Measurements from ENCODE around the gene HINT2.

The HINT2 gene
- total RNA-seq = 1.7 to 2.7 reads per million in 2 donors

GRCh38 chr9:35814841-35815543 is at the start of gene HINT2:
TSS of gene HINT2 (minus strand) at chr9:35815042. CDS start at chr9:35814979, 63 bp downstream.
- DNase-seq = peak; percentile 94

GRCh38 chr9:35863583-35863982 is 48.7 kb upstream of the HINT2 start:
- no peak for DNase-seq

DNA sequence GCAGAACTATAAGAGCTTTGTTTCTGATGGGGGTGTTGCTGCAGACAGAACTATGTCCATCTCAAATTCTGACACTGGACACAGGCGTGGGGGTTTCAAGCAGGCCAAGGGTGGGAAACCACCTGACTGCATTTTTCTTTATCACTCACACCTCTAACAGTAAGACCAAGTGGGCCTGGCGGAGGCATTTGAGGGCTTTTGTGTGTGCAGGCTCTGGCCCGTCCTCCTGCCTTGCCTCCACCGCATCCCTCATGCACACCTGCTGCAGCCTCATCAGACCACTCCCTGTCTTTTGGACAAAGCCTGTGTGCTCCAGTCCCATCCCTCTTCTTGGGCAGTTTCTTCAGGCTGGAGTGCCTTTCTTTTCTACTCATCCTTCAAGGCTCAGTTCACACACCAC is 47.5 kb upstream of the HINT2 start:
- no peak for DNase-seq

GRCh38 chr9:35861161-35861897 is 46.5 kb upstream of the HINT2 start:
- no peak for DNase-seq

- no peak for DNase-seq
Observed at GRCh38 chr9:35859990-35860339, 45.1 kb upstream of the HINT2 start.

- no peak for DNase-seq
Observed at GRCh38 chr9:35859310-35859989, 44.6 kb upstream of the HINT2 start.

- DNase-seq = no peak
Observed at GRCh38 chr9:35858458-35858857, 43.6 kb upstream of the HINT2 start.

GRCh38 chr9:35856882-35857281 is 42.0 kb upstream of the HINT2 start:
- no peak for DNase-seq

GRCh38 chr9:35856206-35856605 is 41.4 kb upstream of the HINT2 start:
- no peak for DNase-seq

GRCh38 chr9:35854091-35854762 is 39.4 kb upstream of the HINT2 start:
- no peak for DNase-seq

GRCh38 chr9:35852876-35853865 is 38.3 kb upstream of the HINT2 start:
- DNase-seq = no peak

DNA sequence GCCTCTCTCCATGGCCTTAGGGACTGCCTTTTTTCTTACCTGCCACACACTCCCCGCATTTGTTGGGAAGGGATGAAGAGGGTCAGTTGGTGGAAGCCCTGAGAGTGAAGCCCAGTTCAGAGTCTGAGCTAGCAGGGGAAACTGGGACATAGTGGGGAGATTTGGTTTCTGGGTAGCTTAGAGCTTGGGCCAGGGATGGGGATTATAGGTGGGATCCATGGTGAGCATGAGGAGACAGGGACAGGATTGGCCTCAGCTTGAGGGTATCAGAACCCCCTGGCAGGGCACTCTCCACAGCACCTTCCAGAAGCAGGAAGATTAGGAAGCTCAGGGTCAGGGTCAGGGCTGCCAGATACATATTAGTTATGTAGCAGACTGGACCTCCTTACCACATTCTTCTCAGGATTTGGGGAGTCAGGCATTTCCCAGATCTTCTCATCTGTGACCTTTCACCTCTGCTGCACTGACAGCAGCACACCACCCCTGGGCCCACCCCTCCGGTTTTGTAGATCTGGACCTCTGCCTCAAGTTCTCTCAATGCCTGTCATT is 37.5 kb upstream of the HINT2 start:
- DNase-seq = no peak

- no peak for DNase-seq
Observed at GRCh38 chr9:35847792-35848572, 33.1 kb upstream of the HINT2 start.

DNA sequence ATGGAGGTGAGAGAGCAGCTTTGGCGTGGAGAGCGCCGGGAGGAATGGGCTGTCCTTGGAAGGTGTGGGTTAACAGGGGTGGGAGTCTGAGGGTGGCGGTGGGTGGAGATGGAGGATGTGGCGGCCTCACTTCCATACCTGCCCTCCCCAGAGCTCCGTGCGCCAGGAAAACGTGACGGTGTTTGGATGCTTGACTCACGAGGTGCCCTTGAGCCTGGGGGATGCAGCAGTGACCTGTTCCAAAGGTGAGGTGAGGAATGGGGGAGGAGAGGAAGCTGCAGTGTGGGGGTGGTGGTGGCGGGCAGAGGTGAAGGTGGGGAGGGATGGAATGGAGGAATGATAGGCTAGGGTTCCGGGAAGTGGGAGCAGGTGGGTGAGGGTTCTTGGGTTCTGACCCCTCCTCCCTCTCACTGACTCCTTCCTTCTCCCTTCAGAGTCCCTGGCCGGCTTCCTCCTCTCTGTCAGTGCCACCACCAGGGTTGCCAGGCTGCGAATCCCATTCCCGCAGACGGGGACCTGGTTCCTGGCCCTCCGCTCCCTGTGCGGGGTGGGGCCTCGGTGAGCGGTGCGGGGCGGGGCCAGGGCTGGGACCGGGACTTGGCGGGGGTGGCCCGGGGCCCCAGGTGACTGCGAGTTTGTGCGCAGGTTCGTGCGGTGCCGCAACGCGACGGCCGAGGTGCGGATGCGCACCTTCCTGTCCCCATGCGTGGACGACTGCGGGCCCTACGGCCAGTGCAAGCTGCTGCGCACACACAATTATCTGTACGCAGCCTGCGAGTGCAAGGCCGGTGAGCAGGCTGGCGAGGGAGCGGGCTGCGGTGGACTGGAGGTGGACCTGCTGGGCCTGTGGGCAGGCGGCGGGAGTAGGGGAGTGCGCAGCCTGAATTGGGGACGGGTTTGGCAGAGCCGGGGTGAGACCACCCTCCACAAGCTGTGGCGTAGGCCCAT is 31.3 kb upstream of the HINT2 start:
- DNase-seq = no peak

DNA sequence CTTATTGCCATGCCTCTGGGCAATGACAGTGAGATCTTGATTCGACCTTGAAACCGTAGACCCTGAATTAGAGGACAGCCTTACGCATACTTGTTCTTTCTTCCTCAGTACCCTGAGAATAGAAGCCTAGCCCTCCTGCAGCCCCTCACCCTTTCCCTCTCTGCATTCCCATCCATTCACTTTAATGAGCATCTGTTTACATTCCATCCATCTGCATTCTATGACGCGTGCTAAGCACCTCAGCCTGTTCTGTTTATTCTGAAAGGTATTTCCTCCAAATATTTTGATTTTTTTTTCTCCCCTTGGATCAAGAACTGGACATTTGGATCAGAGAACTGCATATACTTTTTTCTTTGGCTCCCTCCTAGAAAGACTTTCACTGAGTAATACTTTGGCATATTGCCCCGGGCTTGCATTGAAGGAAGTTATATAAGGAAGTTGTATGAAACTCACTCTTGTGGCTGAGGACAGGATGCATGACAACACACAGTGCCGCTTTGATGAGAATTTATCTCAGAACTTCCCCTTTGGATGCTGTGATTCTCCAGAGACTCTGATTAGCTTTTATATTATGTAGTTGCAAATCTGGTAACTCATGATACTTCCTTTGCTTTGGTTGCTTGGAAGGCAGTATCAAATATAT is 29.9 kb upstream of the HINT2 start:
- DNase-seq = peak; percentile 12

DNA sequence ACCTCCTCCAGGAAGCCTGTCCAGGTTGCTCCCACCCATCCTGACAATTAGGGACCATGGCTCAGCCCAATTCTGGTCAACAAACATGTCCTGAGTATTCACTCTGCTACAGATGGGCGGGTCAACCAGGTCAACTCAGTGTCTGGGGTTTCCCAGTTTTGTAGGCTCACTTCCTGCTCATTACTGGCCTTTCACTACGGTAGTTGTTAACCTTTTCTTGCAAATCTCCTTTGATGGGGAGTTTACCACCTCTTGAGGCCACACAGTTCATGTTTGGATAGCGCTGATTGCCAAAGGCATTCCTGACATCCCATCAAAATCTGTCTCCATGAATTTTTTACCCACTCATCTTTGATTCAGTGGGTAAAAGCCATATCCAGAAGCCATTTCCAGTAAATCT is 28.0 kb upstream of the HINT2 start:
- DNase-seq = no peak

DNA sequence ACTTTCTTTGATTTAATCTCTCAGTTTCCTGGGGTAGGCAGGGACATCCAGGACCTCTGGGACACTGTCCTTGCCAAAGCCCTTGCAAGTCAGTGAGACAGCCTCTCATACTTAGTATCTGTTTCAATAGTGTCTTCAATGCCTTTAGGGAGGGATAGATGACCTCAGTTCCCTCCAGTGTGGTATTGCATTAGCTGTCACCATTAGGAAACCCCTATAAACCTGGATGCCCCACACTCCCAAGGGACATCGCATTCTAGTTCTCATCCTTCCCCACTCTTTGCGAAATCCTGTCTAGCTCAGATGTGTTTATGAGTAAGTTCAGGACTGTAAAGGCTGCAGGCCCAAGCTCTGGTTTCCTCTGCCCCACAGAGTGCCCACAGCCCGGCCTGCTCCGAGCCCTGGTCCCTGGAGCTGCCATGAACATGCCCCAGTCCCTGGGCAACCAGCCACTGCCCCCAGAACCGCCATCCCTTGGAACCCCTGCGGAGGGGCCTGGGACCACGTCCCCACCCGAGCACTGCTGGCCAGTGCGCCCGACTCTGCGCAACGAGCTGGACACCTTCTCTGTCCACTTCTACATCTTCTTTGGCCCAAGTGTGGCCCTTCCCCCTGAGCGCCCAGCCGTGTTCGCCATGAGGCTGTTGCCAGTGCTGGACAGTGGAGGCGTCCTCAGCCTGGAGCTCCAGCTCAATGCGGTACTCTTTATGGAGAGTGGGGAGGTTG is 27.3 kb upstream of the HINT2 start:
- DNase-seq = no peak

DNA sequence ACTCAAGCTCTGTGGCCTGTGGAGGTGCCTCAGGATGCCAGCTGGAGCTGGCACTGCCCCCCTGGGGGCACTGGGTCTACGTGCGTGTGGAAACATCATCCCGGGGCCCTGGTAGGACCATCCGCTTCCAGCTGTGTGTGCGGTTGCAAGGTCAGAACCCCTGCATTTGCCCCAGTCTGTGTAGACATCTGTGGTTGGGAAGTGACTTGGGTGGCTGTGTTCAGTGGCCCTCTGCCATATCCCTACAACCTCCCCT is 26.7 kb upstream of the HINT2 start:
- no peak for DNase-seq
